H1 (cell line): ENCODE data around the gene CLCF1. TPM values are rescaled to one million over a fixed set of nuclear protein-coding genes. Genes with fewer than 3 reads are reported as not detected.

ENCODE experiments used
- CTCF ChIA-PET: fragments of 300-600 bp; sonication (Branson Sonifier 250); formaldehyde crosslinking; loops from one replicate; lab custom pipeline; 2021; ENCODE audit not compliant: partially characterized antibody; lab: Charles Lee
- POLR2A ChIA-PET: fragments of 300-600 bp; sonication (Branson Sonifier 250); formaldehyde crosslinking; loops from one replicate; lab custom pipeline; 2021; ENCODE audit warnings: inconsistent platforms; ENCODE audit not compliant: partially characterized antibody; lab: Charles Lee
- DNase-seq, 2 experiments: peaks; one replicate each; pipeline versions ENCODE4 v3.0.0 to v3.0.0-alpha.2; 2010 to 2022; ENCODE audit warnings: low spot score in 2 of 2, low read depth in 1 of 2, mixed read lengths in 1 of 2
- FAIRE-seq: peaks from 2 replicates; lab custom pipeline; 2011; peaks lifted over from hg19 to GRCh38; lab: Jason Lieb, UNC
- H2AFZ ChIP-seq: 2 replicates; pipeline ENCODE4 v1.8.1; 2012; ENCODE audit warnings: low read length, inconsistent platforms
- H2AK5ac ChIP-seq: 2 replicates; pipeline ENCODE4 v1.6.1; 2013; ENCODE audit warnings: low read depth, low read length
- H2BK120ac ChIP-seq: replicated peaks from 2 replicates; pipeline ENCODE3; 2013; ENCODE audit warnings: low read depth, low read length, inconsistent platforms
- H2BK12ac ChIP-seq: 2 replicates; pipeline ENCODE4 v1.6.1; 2013; ENCODE audit warnings: low read depth, low read length
- H2BK15ac ChIP-seq: 2 replicates; pipeline ENCODE4 v1.6.1; 2013; ENCODE audit warnings: low read length
- H2BK20ac ChIP-seq: 2 replicates; pipeline ENCODE4 v1.6.1; 2013; ENCODE audit warnings: low read length
- H2BK5ac ChIP-seq: 2 replicates; pipeline ENCODE4 v1.6.1; 2013; ENCODE audit warnings: low read depth, low read length
- H3K14ac ChIP-seq: 2 replicates; pipeline ENCODE4 v1.6.1; 2013; ENCODE audit warnings: inconsistent platforms; ENCODE audit not compliant: insufficient read length
- H3K18ac ChIP-seq: 2 replicates; pipeline ENCODE4 v1.6.1; 2013; ENCODE audit warnings: low read length; ENCODE audit errors: extremely low read depth
- H3K23ac ChIP-seq: 2 replicates; pipeline ENCODE4 v1.6.1; 2013; ENCODE audit warnings: inconsistent platforms; ENCODE audit not compliant: insufficient read length
- H3K23me2 ChIP-seq: 2 replicates; pipeline ENCODE4 v1.6.1; 2013; ENCODE audit warnings: low read depth, low read length
- H3K27ac ChIP-seq: 2 replicates; pipeline ENCODE4 v1.6.1; 2011; ENCODE audit warnings: low read depth, low read length, inconsistent platforms
- H3K27me3 ChIP-seq, 4 experiments: replicated peaks in 1 of 4; 1 replicate in 1 of 4; 2 replicates in 3 of 4; pipeline versions ENCODE4 v1.6.1 to v1.8.1; 2011 to 2013; ENCODE audit warnings: low read length in 3 of 4, mild to moderate bottlenecking in 3 of 4, inconsistent platforms in 2 of 4, mixed read lengths in 2 of 4, moderate library complexity in 1 of 4; ENCODE audit not compliant: control insufficient read depth in 3 of 4, insufficient read depth in 3 of 4; ENCODE audit errors: extremely low read depth in 1 of 4
- H3K36me3 ChIP-seq, 4 experiments: 2 replicates each; pipeline versions ENCODE4 v1.6.1 to v1.8.1; 2011 to 2013; ENCODE audit warnings: mild to moderate bottlenecking in 4 of 4, low read length in 3 of 4, moderate library complexity in 2 of 4, control low read depth in 1 of 4, inconsistent platforms in 1 of 4; ENCODE audit not compliant: insufficient read depth in 4 of 4, control insufficient read depth in 2 of 4
- H3K4ac ChIP-seq: replicated peaks from 2 replicates; pipeline ENCODE3; 2013; ENCODE audit warnings: low read length, low read depth, mixed read lengths, inconsistent platforms; ENCODE audit not compliant: insufficient read length
- H3K4me1 ChIP-seq, 4 experiments: replicated peaks in 1 of 4; 1 replicate in 1 of 4; 2 replicates in 3 of 4; pipeline versions ENCODE4 v1.6.1 to v1.8.1; 2011 to 2013; ENCODE audit warnings: low read length in 3 of 4, inconsistent platforms in 2 of 4, mixed read lengths in 1 of 4; ENCODE audit not compliant: insufficient read depth in 4 of 4, control insufficient read depth in 3 of 4
- H3K4me2 ChIP-seq, 2 experiments: 2 replicates each; pipeline versions ENCODE4 v1.6.1 to v1.8.1; 2011 to 2013; ENCODE audit warnings: low read depth in 2 of 2, low read length in 2 of 2, control low read depth in 1 of 2, inconsistent platforms in 1 of 2, mild to moderate bottlenecking in 1 of 2; ENCODE audit not compliant: insufficient read depth in 1 of 2
- H3K4me3 ChIP-seq, 4 experiments: fragments of 200-600, 300-600 bp in 1 of 4; sonication (generic), shearing (Covaris generic), sonication (Bioruptor Twin) in 1 of 4; 2 replicates each; pipeline versions ENCODE4 v1.5.1 to v1.8.1; 2011 to 2016; ENCODE audit warnings: low read length in 4 of 4, low read depth in 3 of 4, control low read depth in 2 of 4, inconsistent platforms in 2 of 4, mild to moderate bottlenecking in 2 of 4, mixed read lengths in 1 of 4, moderate library complexity in 1 of 4; ENCODE audit not compliant: insufficient read depth in 2 of 4; ENCODE audit errors: extremely low read depth in 1 of 4
- H3K56ac ChIP-seq: replicated peaks from 2 replicates; pipeline ENCODE3; 2013; ENCODE audit warnings: low read depth, mild to moderate bottlenecking, mixed read lengths, low read length, inconsistent platforms; ENCODE audit not compliant: insufficient read length
- H3K79me1 ChIP-seq: 2 replicates; pipeline ENCODE4 v1.6.1; 2013; ENCODE audit warnings: low read depth, low read length, control low read depth
- H3K79me2 ChIP-seq, 2 experiments: 2 replicates each; pipeline versions ENCODE4 v1.6.1 to v1.8.1; 2012 to 2013; ENCODE audit warnings: low read length in 2 of 2, mild to moderate bottlenecking in 2 of 2, inconsistent platforms in 1 of 2; ENCODE audit not compliant: insufficient read depth in 2 of 2, control insufficient read depth in 1 of 2
- H3K9ac ChIP-seq, 4 experiments: replicated peaks in 1 of 4; 1 replicate in 1 of 4; 2 replicates in 3 of 4; pipeline versions ENCODE4 v1.6.1 to v1.8.1; 2011 to 2013; ENCODE audit warnings: low read depth in 3 of 4, low read length in 3 of 4, control low read depth in 2 of 4, mild to moderate bottlenecking in 2 of 4, moderate library complexity in 2 of 4, inconsistent platforms in 1 of 4; ENCODE audit errors: extremely low read depth in 1 of 4
- H3K9me3 ChIP-seq, 2 experiments: 2 replicates each; pipeline versions ENCODE4 v1.6.1 to v1.8.1; 2012 to 2013; ENCODE audit warnings: mild to moderate bottlenecking in 2 of 2, moderate library complexity in 2 of 2, control low read depth in 1 of 2, inconsistent platforms in 1 of 2, low read depth in 1 of 2, low read length in 1 of 2, mixed read lengths in 1 of 2; ENCODE audit not compliant: insufficient read depth in 2 of 2
- H4K20me1 ChIP-seq, 2 experiments: replicated peaks in 1 of 2; 2 replicates each; pipeline versions ENCODE3 to v1.8.1; 2011 to 2013; ENCODE audit warnings: inconsistent platforms in 2 of 2, low read length in 2 of 2, mild to moderate bottlenecking in 1 of 2; ENCODE audit not compliant: insufficient read depth in 2 of 2, control insufficient read depth in 1 of 2
- H4K5ac ChIP-seq: 2 replicates; pipeline ENCODE4 v1.6.1; 2013; ENCODE audit warnings: low read length, low read depth, mixed read lengths, inconsistent platforms; ENCODE audit not compliant: insufficient read length
- H4K8ac ChIP-seq: 2 replicates; pipeline ENCODE4 v1.8.0; 2013; ENCODE audit warnings: mild to moderate bottlenecking, moderate library complexity, low read length, inconsistent platforms; ENCODE audit not compliant: insufficient read depth; ENCODE audit errors: extremely low read depth
- H4K91ac ChIP-seq: replicated peaks from 2 replicates; pipeline ENCODE3; 2013; ENCODE audit warnings: low read length, mixed read lengths, inconsistent platforms; ENCODE audit not compliant: insufficient read length
- KDM1A ChIP-seq: fragments of 200-600, 300-600 bp; sonication (generic); IDR thresholded peaks from 2 replicates; pipeline ENCODE4 v1.7.1; 2016; ENCODE audit warnings: mild to moderate bottlenecking, low read length, borderline replicate concordance
- SUZ12 ChIP-seq: fragments of 200-600 bp; sonication (generic); IDR thresholded peaks from 2 replicates; pipeline ENCODE4 v1.6.1; 2012; ENCODE audit warnings: mild to moderate bottlenecking, inconsistent platforms, low read length, moderate library complexity, mixed read lengths
- YY1 ChIP-seq: IDR thresholded peaks from 2 replicates; pipeline ENCODE4 v1.6.1; 2011; ENCODE audit warnings: low read depth, mild to moderate bottlenecking, low read length
- WGBS, 2 experiments: shearing (Covaris generic) in 1 of 2; methylation state at CpG; one replicate each; pipeline versions ENCODE4 v1.1.6 to v1.1.7; 2013 to 2015; ENCODE audit warnings: low lambda C conversion rate in 2 of 2, mixed read lengths in 2 of 2, inconsistent platforms in 1 of 2, low coverage in 1 of 2, missing lambda C conversion rate in 1 of 2; ENCODE audit not compliant: insufficient replicate concordance in 2 of 2, insufficient coverage in 1 of 2, insufficient read length in 1 of 2; ENCODE audit errors: extremely low coverage in 1 of 2, missing lambda C conversion rate in 1 of 2; 5-methylcytosine and 5-hydroxymethylcytosine counted together
- polyA plus RNA-seq, 7 experiments: library from polyadenylated mRNA; depleted of rRNA in 3 of 7; stranded (reverse) in 5 of 7; unstranded in 2 of 7; fragments of >200 nt in 5 of 7; fragments of 200-250 nt in 2 of 7; gene quantifications; 1 replicate in 5 of 7; 2 replicates in 1 of 7; 4 replicates in 1 of 7; pipeline versions ENCODE4 v1.2.1 to v1.2.3, GENCODE V29; 2011 to 2013; ENCODE audit warnings: missing spikeins in 2 of 7, mixed read lengths in 2 of 7
- total RNA-seq: library from RNA; stranded (reverse); fragmentation: NEBNext Ultra II Directional; extraction: Animal tissue kit (Norgen Biotek cat#: 25700); gene quantifications from 2 replicates; pipeline ENCODE4 v1.2.1, GENCODE V29; 2021

CLCF1 gene
- total and polyA plus RNA-seq, 2 of the 8 experiments (the other 6 are each of a cell fraction or from before 2014, with no cell fraction given), result 0.32 to 1.2 TPM

DNA sequence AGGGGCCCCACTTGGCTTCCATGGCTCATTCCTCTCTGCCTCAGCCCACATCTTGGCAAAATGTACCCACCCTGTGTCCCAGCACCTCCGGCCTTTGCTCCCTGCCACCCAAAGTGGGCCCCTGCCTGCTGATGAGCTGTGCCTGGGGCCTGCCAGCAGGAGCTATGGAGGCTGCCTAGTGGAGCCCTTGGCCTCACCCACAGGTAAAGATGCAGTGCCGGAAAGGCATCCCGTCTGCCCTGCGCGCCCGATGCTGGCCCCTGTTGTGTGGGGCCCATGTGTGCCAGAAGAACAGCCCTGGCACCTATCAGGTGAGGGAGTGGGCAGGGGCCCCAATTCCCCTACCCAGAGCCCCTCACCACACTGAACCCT, 31.8 kb upstream of the CLCF1 start:
- Histone ChIP-seq H2BK20ac (no peak overlapping the region), H3K79me2 (peaks cover 0 to 10% of the 10 kb centered on the region in 2 experiments; a peak in 2 of 4 replicates), H3K27ac (no peak overlapping the region), H3K36me3 (no peaks in the 10 kb centered on the region), H3K18ac (no peak overlapping the region), H4K20me1 (peaks cover 0 to 7% of the 10 kb centered on the region in 2 experiments), H2BK120ac (no peak overlapping the region), H4K5ac (no peak overlapping the region), H3K27me3 (no peaks in the 10 kb centered on the region; a peak in 1 of 7 replicates), H3K56ac (no peak overlapping the region), H3K23ac (no peak overlapping the region), H4K8ac (peak overlapping the region; percentile 41; the same call in 1 of the 2 replicates), H2BK12ac (no peak overlapping the region), H2BK15ac (no peak overlapping the region), H3K9me3 (no peaks in the 10 kb centered on the region), H2AFZ (no peak overlapping the region), H3K4me1 (peaks cover 0 to 14% (median 9%) of the 10 kb centered on the region in 4 experiments; a peak in 5 of 7 replicates), H3K4me2 (no peak overlapping the region), H3K79me1 (peaks cover 3% of the 10 kb centered on the region), H2AK5ac (no peak overlapping the region), H4K91ac (no peak overlapping the region), H3K4ac (no peak overlapping the region), H3K14ac (no peak overlapping the region), H2BK5ac (no peak overlapping the region), H3K23me2 (peaks cover 4% of the 10 kb centered on the region; the same call in 1 of the 2 replicates), H3K9ac (no peak overlapping the region), H3K4me3 (no peak overlapping the region)
- CTCF ChIA-PET, result interaction anchor here (0.7 to 1.7 kb wide), 4 partner anchors 9 to 63 kb away, joined by 3 to 4 read pairs (median 3); no protein-coding TSS in a partner anchor
- FAIRE-seq (no peak), DNase-seq (no peak)
- 95% methylated on average over 6 of the region's 6 CpGs; no CpG with 5 or more reads in 1 of the 2 experiments for WGBS, 2 experiments
- POLR2A ChIA-PET, result interaction anchor here (1.1 to 2.1 kb wide), 9 partner anchors 9 to 87 kb away, joined by 3 to 5 read pairs (median 4); no protein-coding TSS in a partner anchor
- TF ChIP-seq SUZ12, result no peak
- no peak for TF ChIP-seq YY1
- no peak for TF ChIP-seq KDM1A
